GM19025 (cell line): Measurements from ENCODE around the gene TMEM185A.
"Not testable (repeated sequence)": the region's sequence is repeated elsewhere in the genome, so short reads cannot be mapped to it uniquely, and the experiment has no call there.

Source experiments
- ATAC-seq: cut with Tn5 transposase; IDR thresholded peaks from one replicate; pipeline ENCODE4 v1.9.1; 2021; ENCODE audit warnings: mild to moderate bottlenecking, low read depth, moderate library complexity; ENCODE audit not compliant: unreplicated experiment

TMEM185A gene

DNA sequence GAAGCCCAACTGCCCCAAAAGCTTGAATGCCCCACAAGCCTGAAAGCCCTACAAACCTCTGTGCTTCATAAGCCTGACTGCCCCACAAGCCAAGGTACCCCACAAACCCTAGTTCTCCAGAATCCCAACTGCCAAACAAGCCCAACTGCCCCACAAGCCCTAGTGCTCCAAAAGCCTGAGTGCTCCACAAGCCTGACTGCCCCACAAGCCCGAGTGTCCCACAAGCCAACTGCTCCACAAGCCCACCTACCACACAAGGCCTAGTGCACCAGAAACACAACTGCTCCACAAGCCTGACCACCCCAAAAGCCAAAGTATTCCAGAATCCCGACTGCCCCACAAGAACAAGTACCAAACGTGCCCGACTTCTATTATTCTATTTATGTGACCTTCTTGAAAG lies 68.2 kb downstream of the TMEM185A start:
- ATAC-seq: no peak

DNA sequence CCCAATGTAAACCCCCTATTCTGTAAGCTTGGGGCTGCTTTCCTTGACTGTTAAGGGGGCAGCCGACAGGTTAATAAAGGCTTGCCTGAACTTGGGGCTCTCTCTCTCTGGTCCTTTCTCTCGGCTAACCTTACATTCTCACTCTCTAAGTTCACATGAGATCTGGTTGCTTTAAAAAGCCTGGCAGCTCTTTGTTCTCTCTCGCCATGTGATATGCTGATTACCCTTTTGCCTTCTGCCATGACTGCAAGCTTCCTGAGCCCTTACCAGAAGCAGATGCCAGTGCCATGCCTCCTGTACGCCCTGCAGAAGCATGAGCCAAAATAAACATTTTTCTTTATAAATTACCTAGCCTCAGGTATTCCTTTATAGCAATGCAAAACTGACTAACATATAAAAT lies 76.3 kb downstream of the TMEM185A start:
- not testable (repeated sequence) for ATAC-seq

DNA sequence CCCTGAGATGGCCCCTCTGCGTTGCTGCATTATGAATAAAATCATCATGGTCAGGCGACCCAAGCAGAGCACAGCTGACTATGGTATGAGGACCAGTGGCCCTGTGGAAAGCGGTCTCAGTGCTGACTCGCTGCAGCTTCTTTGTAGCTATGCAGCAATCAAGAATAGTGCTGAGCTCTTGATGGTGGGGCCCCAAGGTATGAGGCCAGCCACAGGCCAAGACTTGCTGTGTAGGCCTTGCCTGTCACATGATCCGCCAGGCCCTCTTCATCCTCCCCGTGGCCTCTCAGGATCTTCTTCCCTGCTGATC lies 79.7 kb downstream of the TMEM185A start:
- not testable (repeated sequence) for ATAC-seq

DNA sequence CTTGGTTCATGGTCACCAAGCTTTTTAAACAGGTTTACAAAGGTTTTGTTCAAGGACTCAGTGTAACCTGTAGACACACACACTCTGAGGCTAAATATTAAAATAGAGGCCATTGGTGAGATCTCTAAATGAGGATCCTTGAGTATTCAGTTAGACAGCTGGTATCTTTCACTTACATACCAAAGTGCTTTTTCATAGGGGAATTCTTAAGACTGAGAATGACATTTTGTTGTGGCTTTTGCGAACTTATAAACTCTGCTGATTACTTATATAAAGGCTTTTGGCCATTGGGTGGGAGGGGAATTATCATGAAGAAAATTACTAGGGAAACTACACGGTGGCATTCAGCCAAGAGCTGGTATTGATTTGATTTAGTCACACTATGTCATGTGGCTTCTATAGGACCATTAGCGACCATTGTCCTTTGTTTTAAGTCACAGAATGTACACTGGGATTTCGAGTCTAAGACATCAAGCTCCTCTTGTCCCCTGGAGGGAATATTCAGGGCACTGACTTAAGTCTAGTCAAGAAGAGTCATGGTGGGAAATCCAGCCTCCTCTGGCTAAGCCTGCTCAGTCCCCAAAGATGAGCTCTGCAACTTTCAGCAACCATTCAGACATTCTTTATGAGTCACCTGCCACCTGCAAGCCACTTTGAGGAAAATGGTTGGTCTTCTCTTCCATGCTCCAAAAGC lies 80.2 kb downstream of the TMEM185A start:
- not testable (repeated sequence) for ATAC-seq

DNA sequence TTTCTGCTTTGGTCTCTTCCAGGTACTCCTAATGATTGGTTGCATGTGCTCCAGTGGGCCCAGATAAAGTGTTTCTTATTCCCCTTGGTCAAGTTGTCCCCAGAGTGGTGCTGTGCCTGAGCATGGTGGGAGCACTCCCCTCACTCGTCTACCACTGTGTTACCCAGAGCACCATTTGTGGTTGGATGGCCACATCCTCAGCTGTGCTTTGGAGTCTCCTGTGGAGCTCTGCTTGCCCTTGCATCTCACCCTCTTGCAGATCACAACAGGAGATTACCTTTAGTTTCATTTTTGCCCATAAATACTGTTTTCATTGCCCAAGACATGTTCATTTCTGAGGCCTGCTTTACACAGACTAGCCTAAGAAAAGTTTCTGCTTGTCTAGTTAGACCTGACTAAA lies 81.1 kb downstream of the TMEM185A start:
- not testable (repeated sequence) for ATAC-seq

DNA sequence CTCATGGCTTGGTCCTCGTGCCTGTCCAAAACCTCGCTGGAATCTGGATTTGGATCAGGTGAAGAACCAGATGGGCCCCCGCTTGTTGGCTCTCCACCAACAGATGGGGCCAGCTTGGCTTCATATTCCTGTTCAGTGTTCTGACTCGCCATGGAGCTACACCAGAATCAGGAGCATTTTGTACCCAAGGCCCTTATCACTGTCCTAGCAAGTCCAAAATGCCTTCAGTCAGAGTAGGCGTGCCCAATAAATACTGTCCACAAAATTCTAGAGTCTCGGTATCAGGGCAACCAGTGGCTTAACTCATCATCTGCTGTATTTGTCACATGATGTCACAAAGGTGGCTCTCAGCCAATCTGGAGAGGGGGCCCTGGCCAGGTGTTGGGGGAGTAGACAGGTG lies 81.9 kb downstream of the TMEM185A start, which contains the start of gene HSFX3:
Gene HSFX3 (minus strand): TSS at position 224 of the 400 bp plus-strand sequence. CDS start 72 bp downstream, at position 152.
- ATAC-seq: not testable (repeated sequence)

DNA sequence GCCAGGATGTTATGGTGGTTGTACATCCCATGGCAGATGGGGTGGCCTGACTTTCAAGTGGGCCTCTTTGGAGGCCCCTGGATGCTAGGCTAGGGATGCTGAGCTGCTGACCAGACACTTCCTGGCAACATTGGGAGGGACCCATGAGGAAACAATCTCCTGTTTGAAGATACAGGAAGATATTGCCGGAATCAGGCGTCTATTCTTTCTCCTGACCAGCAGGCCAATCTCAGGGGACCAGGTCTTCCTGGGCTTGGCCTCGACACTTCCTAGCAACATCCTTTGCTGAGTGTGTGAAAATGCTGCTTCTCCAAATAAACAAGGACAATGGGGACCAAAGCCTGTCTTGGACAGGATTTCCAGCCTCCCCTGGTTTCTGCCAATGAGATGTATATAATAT lies 83.8 kb downstream of the TMEM185A start:
- not testable (repeated sequence) for ATAC-seq

DNA sequence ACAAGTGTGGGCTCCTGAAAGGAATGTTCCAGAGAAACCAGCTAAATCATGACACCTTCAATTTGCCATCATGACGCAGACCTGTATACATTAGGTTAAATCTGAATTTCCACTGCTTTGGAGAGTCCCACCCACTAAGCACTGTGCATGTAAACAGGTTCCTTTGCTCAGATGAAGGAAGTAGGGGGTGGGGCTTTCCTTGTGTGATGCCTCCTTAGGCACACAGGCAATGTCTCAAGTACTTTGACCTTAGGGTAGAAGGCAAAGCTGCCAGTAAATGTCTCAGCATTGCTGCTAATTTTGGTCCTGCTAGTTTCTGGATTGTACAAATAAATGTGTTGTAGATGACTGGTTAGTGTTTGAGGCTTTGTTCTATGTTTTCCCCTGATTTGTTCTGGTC lies 84.6 kb downstream of the TMEM185A start:
- not testable (repeated sequence) for ATAC-seq
